ENCODE data around the gene DLG2.

DLG2 gene

GRCh38 chr11:83611031-83611430 lies 2016.1 kb downstream of the DLG2 start:
- Histone ChIP-seq H3K27ac (ENCODE audit: low read depth, low read length, poor library complexity, severe bottlenecking) (no peak overlapping the region), H3K4me1 (ENCODE audit: insufficient read depth, low read length, severe bottlenecking) (no peaks in the 10 kb centered on the region), H3K4me3 (ENCODE audit: low read depth, low read length, poor library complexity, severe bottlenecking) (no peak overlapping the region), H3K9me3 (ENCODE audit: low read length) (no peaks in the 10 kb centered on the region), H3K36me3 (ENCODE audit: insufficient read depth, low read length) (no peaks in the 10 kb centered on the region), H3K27me3 (ENCODE audit: insufficient read depth, low read length) (no peaks in the 10 kb centered on the region), H4K20me1 (ENCODE audit: insufficient read depth, low read length) (no peaks in the 10 kb centered on the region), H2AFZ (ENCODE audit: low read length) (no peak overlapping the region), H3K4me2 (ENCODE audit: low read length) (no peak overlapping the region), H3K9ac (ENCODE audit: low read length) (no peak overlapping the region), H3K79me2 (ENCODE audit: insufficient read depth, low read length) (0 out of 2 replicates have a peak, but pooled peaks cover 3% of the 10 kb centered on the region), H3K9me2 (ENCODE audit: low read depth, low read length) (no peaks in the 10 kb centered on the region), H3F3A (ENCODE audit: insufficient read depth, low read length) (no peaks in the 10 kb centered on the region; the same call in 1 of the 2 replicates)
- TF ChIP-seq CTCF (IDR thresholded peaks at IDR 0.05; ENCODE audit: low read length) (no peak), EZH2 (IDR thresholded peaks at IDR 0.05; ENCODE audit: borderline replicate concordance, low read length) (no peak)

- Histone ChIP-seq H3K27ac (ENCODE audit: low read depth, low read length, poor library complexity, severe bottlenecking) (no peak overlapping the region), H3K9me2 (ENCODE audit: low read depth, low read length) (no peaks in the 10 kb centered on the region), H3K4me1 (ENCODE audit: insufficient read depth, low read length, severe bottlenecking) (no peaks in the 10 kb centered on the region), H4K20me1 (ENCODE audit: insufficient read depth, low read length) (no peaks in the 10 kb centered on the region), H3K27me3 (ENCODE audit: insufficient read depth, low read length) (no peaks in the 10 kb centered on the region), H3K4me2 (ENCODE audit: low read length) (no peak overlapping the region), H3K9me3 (ENCODE audit: low read length) (no peaks in the 10 kb centered on the region), H2AFZ (ENCODE audit: low read length) (no peak overlapping the region), H3F3A (ENCODE audit: insufficient read depth, low read length) (no peaks in the 10 kb centered on the region; the same call in 1 of the 2 replicates), H3K36me3 (ENCODE audit: insufficient read depth, low read length) (no peaks in the 10 kb centered on the region), H3K9ac (ENCODE audit: low read length) (no peak overlapping the region), H3K4me3 (ENCODE audit: low read depth, low read length, poor library complexity, severe bottlenecking) (no peak overlapping the region), H3K79me2 (ENCODE audit: insufficient read depth, low read length) (0 out of 2 replicates have a peak, but pooled peaks cover 3% of the 10 kb centered on the region)
- TF ChIP-seq CTCF (IDR thresholded peaks at IDR 0.05; ENCODE audit: low read length): no peak
- no peak for TF ChIP-seq EZH2 (IDR thresholded peaks at IDR 0.05; ENCODE audit: borderline replicate concordance, low read length)
Measured at GRCh38 chr11:83609191-83609590, 2018.0 kb downstream of the DLG2 start.

DNA sequence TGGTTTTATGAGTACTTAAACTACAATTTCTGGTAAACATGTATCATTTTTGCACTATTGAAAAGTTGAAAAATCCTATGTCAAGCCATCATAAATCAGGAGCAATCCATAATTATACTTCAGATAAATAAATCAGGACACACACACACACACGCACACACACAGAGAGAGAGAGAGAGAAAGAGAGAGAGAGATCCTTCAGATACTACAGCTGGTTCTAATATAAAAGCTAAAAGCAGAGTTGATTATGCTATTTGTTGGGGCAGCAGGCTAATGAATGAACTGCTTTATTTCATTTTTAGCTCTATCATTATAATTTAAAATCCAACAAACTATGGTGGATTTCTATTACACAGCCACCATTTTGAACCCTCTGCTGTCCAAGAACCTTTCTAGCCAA lies 2018.6 kb downstream of the DLG2 start:
- H3F3A ChIP-seq (ENCODE audit: insufficient read depth, low read length): no peaks in the 10 kb centered on the region; the same call in 1 of the 2 replicates
- no peaks in the 10 kb centered on the region for H3K4me1 ChIP-seq (ENCODE audit: insufficient read depth, low read length, severe bottlenecking)
- H3K36me3 ChIP-seq (ENCODE audit: insufficient read depth, low read length): no peaks in the 10 kb centered on the region
- H4K20me1 ChIP-seq (ENCODE audit: insufficient read depth, low read length): no peaks in the 10 kb centered on the region
- no peak overlapping the region for H2AFZ ChIP-seq (ENCODE audit: low read length)
- H3K79me2 ChIP-seq (ENCODE audit: insufficient read depth, low read length): 0 out of 2 replicates have a peak, but pooled peaks cover 3% of the 10 kb centered on the region
- H3K9me2 ChIP-seq (ENCODE audit: low read depth, low read length): no peaks in the 10 kb centered on the region
- H3K4me3 ChIP-seq (ENCODE audit: low read depth, low read length, poor library complexity, severe bottlenecking): no peak overlapping the region
- no peak overlapping the region for H3K9ac ChIP-seq (ENCODE audit: low read length)
- no peak overlapping the region for H3K27ac ChIP-seq (ENCODE audit: low read depth, low read length, poor library complexity, severe bottlenecking)
- H3K27me3 ChIP-seq (ENCODE audit: insufficient read depth, low read length): no peaks in the 10 kb centered on the region
- no peak overlapping the region for H3K4me2 ChIP-seq (ENCODE audit: low read length)
- H3K9me3 ChIP-seq (ENCODE audit: low read length): no peaks in the 10 kb centered on the region
- TF ChIP-seq CTCF (IDR thresholded peaks at IDR 0.05; ENCODE audit: low read length) (no peak), EZH2 (IDR thresholded peaks at IDR 0.05; ENCODE audit: borderline replicate concordance, low read length) (no peak)

All from OCI-LY1 (cell line).